GM23338 (cell line): ENCODE measurements around the gene FBXW12. TPM values are rescaled to one million over a fixed set of nuclear protein-coding genes. Genes with fewer than 3 reads are reported as not detected.

ENCODE experiments used
- ATAC-seq: fragments of 200-7000 bp; cut with Tn5 transposase; 3 replicates; pipeline ENCODE4 v1.9.1; 2020
- DNase-seq: peaks from one replicate; pipeline ENCODE4 v3.0.0-alpha.2; 2015; ENCODE audit warnings: low spot score
- H2AFZ ChIP-seq: fragments of 200-600 bp; sonication (generic); 2 replicates; pipeline ENCODE4 v1.8.0; 2016; ENCODE audit warnings: antibody characterized with exemption, mild to moderate bottlenecking, moderate library complexity
- H3F3A ChIP-seq: fragments of 200-600 bp; sonication (generic); replicated peaks from 2 replicates; pipeline ENCODE4 v1.8.0; 2017; ENCODE audit warnings: antibody characterized with exemption, mixed run types, low read depth
- H3K27ac ChIP-seq: fragments of 200-600 bp; sonication (generic); 2 replicates; pipeline ENCODE4 v1.6.1; 2016; ENCODE audit warnings: low read depth
- H3K27me3 ChIP-seq: fragments of 200-600 bp; sonication (generic); 2 replicates; pipeline ENCODE4 v1.8.0; 2016; ENCODE audit warnings: mild to moderate bottlenecking, mixed run types, moderate library complexity; ENCODE audit not compliant: insufficient read depth
- H3K36me3 ChIP-seq: fragments of 200-600 bp; sonication (generic); 2 replicates; pipeline ENCODE4 v1.8.0; 2016; ENCODE audit warnings: mild to moderate bottlenecking; ENCODE audit not compliant: insufficient read depth
- H3K4me1 ChIP-seq: fragments of 200-600 bp; sonication (generic); 2 replicates; pipeline ENCODE4 v1.8.0; 2016; ENCODE audit warnings: mild to moderate bottlenecking, moderate library complexity; ENCODE audit not compliant: insufficient read depth
- H3K4me2 ChIP-seq: fragments of 200-600 bp; sonication (generic); 2 replicates; pipeline ENCODE4 v1.7.1; 2017; ENCODE audit warnings: mixed run types
- H3K4me3 ChIP-seq: fragments of 200-600 bp; sonication (generic); 2 replicates; pipeline ENCODE4 v1.6.1; 2016; ENCODE audit warnings: mixed run types
- H3K79me2 ChIP-seq: fragments of 200-600 bp; sonication (generic); replicated peaks from 2 replicates; pipeline ENCODE4 v1.8.0; 2017; ENCODE audit warnings: mild to moderate bottlenecking; ENCODE audit not compliant: insufficient read depth
- H3K9me2 ChIP-seq: fragments of 200-600 bp; sonication (generic); 2 replicates; pipeline ENCODE4 v1.8.0; 2017; ENCODE audit not compliant: insufficient read depth
- H4K20me1 ChIP-seq: fragments of 200-600 bp; sonication (generic); replicated peaks from 2 replicates; pipeline ENCODE4 v1.8.0; 2017; ENCODE audit warnings: mild to moderate bottlenecking; ENCODE audit not compliant: insufficient read depth
- H3K27ac Mint-ChIP-seq: 2 replicates; pipeline ENCODE4 v1.8.0; 2020; ENCODE audit warnings: inconsistent platforms, mild to moderate bottlenecking, moderate library complexity, mixed read lengths
- H3K27me3 Mint-ChIP-seq: 3 replicates; pipeline ENCODE4 v1.8.0; 2022; ENCODE audit warnings: low read depth, mild to moderate bottlenecking, moderate library complexity, mixed read lengths, inconsistent platforms; ENCODE audit not compliant: insufficient read depth, poor library complexity
- H3K36me3 Mint-ChIP-seq: 3 replicates; pipeline ENCODE4 v1.8.0; 2021; ENCODE audit warnings: low read depth, mild to moderate bottlenecking, inconsistent platforms, moderate library complexity, mixed read lengths
- H3K4me1 Mint-ChIP-seq: 3 replicates; pipeline ENCODE4 v1.8.0; 2020; ENCODE audit warnings: mild to moderate bottlenecking, inconsistent platforms, mixed read lengths
- H3K4me3 Mint-ChIP-seq: 3 replicates; pipeline ENCODE4 v1.8.0; 2021; ENCODE audit warnings: moderate library complexity, mild to moderate bottlenecking, inconsistent platforms, mixed read lengths
- H3K9me3 Mint-ChIP-seq: 3 replicates; pipeline ENCODE4 v1.8.0; 2020; ENCODE audit warnings: moderate library complexity, mild to moderate bottlenecking, inconsistent platforms, mixed read lengths
- CREB1 ChIP-seq: fragments of 250-450 bp; sonication (Bioruptor Pico); IDR thresholded peaks from 2 replicates; pipeline ENCODE4 v1.5.0; 2020; ENCODE audit warnings: low read depth, mild to moderate bottlenecking, moderate library complexity
- CTCF ChIP-seq, 2 experiments: fragments of 200-600 bp in 1 of 2; sonication (generic) in 1 of 2; conservative IDR thresholded peaks; 2 replicates each; pipeline versions ENCODE4 v1.5.1 to v1.6.1; 2016 to 2017; ENCODE audit warnings: antibody characterized with exemption in 2 of 2, low read depth in 2 of 2, mild to moderate bottlenecking in 2 of 2, moderate library complexity in 1 of 2
- EZH2 ChIP-seq: fragments of 200-600 bp; sonication (generic); IDR thresholded peaks from one replicate; pipeline ENCODE4 v1.8.0; 2017; ENCODE audit warnings: antibody characterized with exemption, mild to moderate bottlenecking, low read depth; ENCODE audit not compliant: unreplicated experiment
- EZH2phosphoT487 ChIP-seq: fragments of 200-600 bp; sonication (generic); IDR thresholded peaks from one replicate; pipeline ENCODE4 v1.8.1; 2018; ENCODE audit warnings: antibody characterized with exemption; ENCODE audit not compliant: unreplicated experiment
- JUNB ChIP-seq: IDR thresholded peaks from one replicate; pipeline ENCODE4 v1.6.1; 2016; ENCODE audit warnings: antibody characterized with exemption; ENCODE audit not compliant: unreplicated experiment
- NANOG ChIP-seq: IDR thresholded peaks from 2 replicates; pipeline ENCODE4 v1.6.1; 2016; ENCODE audit warnings: antibody characterized with exemption, borderline replicate concordance
- POLR2AphosphoS5 ChIP-seq: IDR thresholded peaks from 2 replicates; pipeline ENCODE4 v1.6.1; 2016; ENCODE audit warnings: antibody characterized with exemption, low read depth
- REST ChIP-seq: IDR thresholded peaks from one replicate; pipeline ENCODE4 v1.6.1; 2018; ENCODE audit warnings: antibody characterized with exemption; ENCODE audit not compliant: unreplicated experiment
- STAT1 ChIP-seq: IDR thresholded peaks from one replicate; pipeline ENCODE4 v1.6.1; 2016; ENCODE audit warnings: antibody characterized with exemption; ENCODE audit not compliant: unreplicated experiment
- ZNF114 ChIP-seq: fragments of 250-450 bp; sonication (Bioruptor Pico); IDR thresholded peaks from 2 replicates; pipeline ENCODE4 v1.5.0; 2020; ENCODE audit warnings: mild to moderate bottlenecking, moderate library complexity
- ZNF331 ChIP-seq: fragments of 250-450 bp; sonication (Bioruptor Pico); IDR thresholded peaks from 2 replicates; pipeline ENCODE4 v1.5.0; 2020; ENCODE audit warnings: low read depth, mild to moderate bottlenecking, moderate library complexity
- polyA plus RNA-seq: library from polyadenylated mRNA; unstranded; fragments of >200 nt; fragmentation: Nextera tagmentation; extraction: Ambion mirVana; gene quantifications from 2 replicates; pipeline ENCODE4 v1.2.1, GENCODE V29; 2016
- total RNA-seq: library from RNA; depleted of rRNA; stranded (reverse); fragments of >200 nt; shearing (Covaris generic); gene quantifications from 2 replicates; pipeline ENCODE4 v1.2.3, GENCODE V29; 2014
- TF ChIP-seq, protein P1 (sequence below): IDR thresholded peaks from 2 replicates; pipeline ENCODE4 v1.6.1; 2016; ENCODE audit warnings: antibody characterized with exemption

Gene FBXW12
- total and polyA plus RNA-seq, 2 experiments from 2014 or later: 0.73 TPM; not detected in 1

DNA sequence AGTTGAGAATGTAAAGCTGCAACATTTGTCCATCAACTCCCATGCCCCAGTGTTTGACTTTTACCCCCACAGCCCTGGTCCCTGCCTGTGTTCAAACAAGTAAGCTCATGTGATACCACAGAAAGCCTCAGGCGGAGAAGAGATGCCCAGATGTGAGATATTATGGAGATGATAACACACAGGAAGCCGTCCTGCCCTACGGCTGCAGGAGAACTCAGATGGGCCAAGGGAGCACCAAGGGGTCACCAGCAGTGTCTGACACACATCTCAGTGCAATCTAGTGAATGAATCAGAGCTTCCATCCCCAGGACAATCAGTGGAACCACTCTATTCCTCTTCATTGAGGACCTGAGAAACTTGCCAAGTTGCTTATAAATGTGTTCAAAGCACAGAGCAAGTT is 24.5 kb upstream of the FBXW12 start:
- Histone ChIP-seq H3K36me3 (no peaks in the 10 kb centered on the region), H3K4me3 (no peak overlapping the region), H3K27me3 (peaks cover 8% of the 10 kb centered on the region; the same call in 1 of the 2 replicates), H3F3A (0 out of 2 replicates have a peak, but pooled peaks cover 3% of the 10 kb centered on the region), H3K9me2 (no peaks in the 10 kb centered on the region), H3K4me2 (no peak overlapping the region), H3K4me1 (no peaks in the 10 kb centered on the region), H3K27ac (no peak overlapping the region), H2AFZ (no peak overlapping the region), H3K79me2 (no peaks in the 10 kb centered on the region), H4K20me1 (no peaks in the 10 kb centered on the region)
- H3K27ac Mint-ChIP-seq: no peak overlapping the region
- TF ChIP-seq POLR2AphosphoS5 (no peak), ZNF114 (CRISPR knock-in tag) (no peak), EZH2 (no peak), CTCF (conservative IDR thresholded peaks at IDR 0.05; ENCODE audit: low read depth in 2 of 2) (no peak), JUNB (no peak), STAT1 (no peak), NANOG (no peak), CREB1 (CRISPR knock-in tag) (no peak), REST (no peak)
- TF ChIP-seq, protein P1, sequence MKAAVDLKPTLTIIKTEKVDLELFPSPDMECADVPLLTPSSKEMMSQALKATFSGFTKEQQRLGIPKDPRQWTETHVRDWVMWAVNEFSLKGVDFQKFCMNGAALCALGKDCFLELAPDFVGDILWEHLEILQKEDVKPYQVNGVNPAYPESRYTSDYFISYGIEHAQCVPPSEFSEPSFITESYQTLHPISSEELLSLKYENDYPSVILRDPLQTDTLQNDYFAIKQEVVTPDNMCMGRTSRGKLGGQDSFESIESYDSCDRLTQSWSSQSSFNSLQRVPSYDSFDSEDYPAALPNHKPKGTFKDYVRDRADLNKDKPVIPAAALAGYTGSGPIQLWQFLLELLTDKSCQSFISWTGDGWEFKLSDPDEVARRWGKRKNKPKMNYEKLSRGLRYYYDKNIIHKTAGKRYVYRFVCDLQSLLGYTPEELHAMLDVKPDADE: no peak
- H3K4me3 Mint-ChIP-seq: no peak overlapping the region
- no peaks in the 10 kb centered on the region for H3K4me1 Mint-ChIP-seq
- ATAC-seq (no peak), DNase-seq (no peak)
- no peaks in the 10 kb centered on the region for H3K9me3 Mint-ChIP-seq
- no peaks in the 10 kb centered on the region for H3K36me3 Mint-ChIP-seq
- no peaks in the 10 kb centered on the region for H3K27me3 Mint-ChIP-seq

- H3K9me3 Mint-ChIP-seq: peaks cover 10% of the 10 kb centered on the region
- H3K27me3 ChIP-seq: peaks cover 8% of the 10 kb centered on the region; the same call in 1 of the 2 replicates
- H2AFZ ChIP-seq: no peak overlapping the region
- no peak overlapping the region for H3K4me3 Mint-ChIP-seq
- DNase-seq: no peak
- H3K36me3 ChIP-seq: no peaks in the 10 kb centered on the region
- H3K4me3 ChIP-seq: no peak overlapping the region
- no peak overlapping the region for H3K27ac ChIP-seq
- H3K4me2 ChIP-seq: no peak overlapping the region
- no peak for ATAC-seq
- no peaks in the 10 kb centered on the region for H3F3A ChIP-seq
- H3K27ac Mint-ChIP-seq: no peak overlapping the region
- peaks cover 4% of the 10 kb centered on the region for H3K27me3 Mint-ChIP-seq
- H3K9me2 ChIP-seq: no peaks in the 10 kb centered on the region
- H3K79me2 ChIP-seq: no peaks in the 10 kb centered on the region
- H3K4me1 ChIP-seq: no peaks in the 10 kb centered on the region
- no peaks in the 10 kb centered on the region; the same call in 2 of the 3 replicates for H3K36me3 Mint-ChIP-seq
- no peaks in the 10 kb centered on the region for H4K20me1 ChIP-seq
- H3K4me1 Mint-ChIP-seq: no peaks in the 10 kb centered on the region
- TF ChIP-seq ZNF331 (no peak), EZH2phosphoT487 (no peak), CREB1 (CRISPR knock-in tag) (no peak)
Observed at GRCh38 chr3:48352546-48352945, 19.5 kb upstream of the FBXW12 start.
